Measurements from ENCODE around the gene LPP. TPM values are rescaled to one million over a fixed set of nuclear protein-coding genes. Genes with fewer than 3 reads are reported as not detected.

LPP gene
- total RNA-seq, 2 donors from 2014 or later: 52.7 to 53.4 TPM

DNA sequence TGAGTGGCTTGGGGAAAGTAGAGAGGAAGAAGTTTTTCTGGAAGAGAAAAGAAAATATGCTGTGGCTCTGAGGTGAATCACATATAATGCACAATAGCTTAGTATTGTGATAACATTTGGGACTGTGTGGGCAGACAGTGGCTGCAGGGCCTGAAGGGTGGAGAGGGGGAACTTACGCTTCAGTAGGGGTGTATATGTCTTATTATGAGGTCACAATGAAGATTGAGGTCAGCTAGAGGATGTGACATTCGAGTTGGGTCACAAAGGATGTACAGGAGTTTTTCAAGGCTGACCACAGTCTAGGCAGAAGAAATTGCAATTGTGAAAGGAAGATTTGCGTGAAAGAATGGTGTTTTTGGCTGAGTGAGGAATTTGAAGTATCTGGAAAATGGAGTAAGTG is 414.8 kb downstream of the LPP start:
- ATAC-seq: no peak
- no peak overlapping the region for H3K27ac Mint-ChIP-seq
- H3K36me3 Mint-ChIP-seq: no peaks in the 10 kb centered on the region
- H3K9me3 Mint-ChIP-seq: no peaks in the 10 kb centered on the region
- DNase-seq (ENCODE audit: low spot score in 2 of 2): no peak

DNA sequence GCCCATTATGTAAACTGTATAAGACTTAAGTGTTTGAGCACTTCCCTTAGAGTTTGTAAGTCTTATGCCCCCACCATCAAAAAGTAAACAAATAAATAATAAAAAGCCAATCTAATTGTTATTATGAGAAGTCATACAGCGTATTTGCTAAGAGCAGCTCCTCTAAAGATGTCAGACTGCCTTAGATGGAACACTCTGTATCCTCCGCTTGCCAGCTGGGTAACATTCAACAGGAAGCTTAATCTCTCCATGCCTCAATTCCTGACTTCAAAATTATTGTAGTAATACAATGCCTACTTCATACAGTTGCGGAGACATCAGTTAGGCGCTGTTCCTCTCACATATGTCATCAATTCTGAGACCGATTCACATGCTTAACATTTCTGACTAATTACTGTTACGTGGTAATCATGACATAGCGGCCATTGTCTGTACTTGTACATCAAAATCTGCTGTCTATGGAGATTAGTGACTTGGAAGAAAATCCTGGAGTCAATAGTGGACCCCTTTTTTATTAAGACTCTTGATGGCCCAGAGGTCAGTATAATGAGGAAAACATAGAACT is 417.7 kb downstream of the LPP start:
- peaks cover 0 to 7% of the 10 kb centered on the region in 2 donors for H3K36me3 Mint-ChIP-seq
- H3K9me3 Mint-ChIP-seq: no peaks in the 10 kb centered on the region
- H3K27ac Mint-ChIP-seq: no peak overlapping the region
- ATAC-seq: no peak
- DNase-seq (ENCODE audit: low spot score in 2 of 2): no peak

DNA sequence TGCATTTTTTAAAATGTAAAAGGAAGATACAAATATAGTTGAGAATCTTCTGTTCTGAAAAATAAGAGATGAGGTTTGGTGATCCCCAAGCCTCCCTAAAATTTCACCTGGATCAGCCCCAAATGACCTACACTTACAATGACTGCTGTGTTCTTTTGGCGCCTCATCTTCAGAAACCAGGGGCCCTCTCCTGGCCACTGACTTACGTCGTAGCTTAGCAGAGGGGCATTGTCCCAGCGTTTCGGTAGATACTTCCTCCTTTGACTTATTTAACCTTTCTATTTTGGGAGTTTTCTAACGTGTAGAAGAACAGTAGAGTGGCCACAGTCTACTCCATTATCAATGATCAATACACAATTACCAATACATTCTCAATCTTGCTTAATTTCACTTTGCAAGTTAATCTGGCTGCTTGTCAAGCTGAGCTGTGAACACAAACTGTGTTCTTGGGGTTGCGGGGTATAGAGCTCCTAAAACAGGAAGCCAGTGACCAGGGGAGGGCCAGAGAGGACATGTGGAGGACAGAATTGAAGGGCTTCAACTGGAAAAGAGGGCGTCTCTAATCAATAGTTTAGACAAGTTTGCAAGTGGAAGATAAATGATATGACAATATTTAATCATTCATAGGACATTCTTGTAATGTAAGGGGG is 419.5 kb downstream of the LPP start:
- H3K27ac Mint-ChIP-seq: no peak overlapping the region
- H3K36me3 Mint-ChIP-seq: peaks cover 0 to 7% of the 10 kb centered on the region in 2 donors
- no peak for ATAC-seq
- DNase-seq (ENCODE audit: low spot score in 2 of 2): no peak
- no peaks in the 10 kb centered on the region for H3K9me3 Mint-ChIP-seq

DNA sequence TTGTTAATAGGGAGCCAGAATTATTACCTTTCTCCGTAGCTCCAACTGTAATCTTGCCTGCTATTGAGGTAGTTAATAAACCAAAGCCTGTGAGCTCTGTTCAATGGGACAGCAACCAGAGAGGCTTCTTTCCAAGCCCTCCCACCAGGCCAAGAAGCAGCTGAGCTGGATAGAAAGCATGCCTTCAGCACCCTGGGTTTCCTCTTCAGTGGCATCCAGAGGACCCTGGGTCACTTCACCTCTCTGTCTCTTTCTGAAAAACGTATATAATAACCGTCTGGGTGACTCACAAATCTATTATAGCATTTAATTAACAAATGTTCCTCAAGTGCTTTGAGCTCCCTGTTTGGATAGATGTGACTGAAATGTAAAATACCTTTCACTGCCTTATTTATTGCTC is 420.0 kb downstream of the LPP start:
- DNase-seq (ENCODE audit: low spot score in 2 of 2) (no peak), ATAC-seq (no peak)
- Mint-ChIP-seq H3K27ac (no peak overlapping the region), H3K36me3 (peaks cover 0 to 11% of the 10 kb centered on the region in 2 donors), H3K9me3 (no peaks in the 10 kb centered on the region)

- H3K9me3 Mint-ChIP-seq: no peaks in the 10 kb centered on the region
- H3K27ac Mint-ChIP-seq: no peak overlapping the region
- DNase-seq (ENCODE audit: low spot score in 2 of 2) (no peak), ATAC-seq (no peak)
- peaks cover 0 to 14% of the 10 kb centered on the region in 2 donors for H3K36me3 Mint-ChIP-seq
Measured at GRCh38 chr3:188574885-188575284, 420.9 kb downstream of the LPP start.

- Mint-ChIP-seq H3K36me3 (peaks cover 0 to 14% of the 10 kb centered on the region in 2 donors), H3K27ac (no peak overlapping the region), H3K9me3 (no peaks in the 10 kb centered on the region)
- ATAC-seq (no peak), DNase-seq (ENCODE audit: low spot score in 2 of 2) (no peak)
Measured at GRCh38 chr3:188575501-188575900, 421.5 kb downstream of the LPP start.

DNA sequence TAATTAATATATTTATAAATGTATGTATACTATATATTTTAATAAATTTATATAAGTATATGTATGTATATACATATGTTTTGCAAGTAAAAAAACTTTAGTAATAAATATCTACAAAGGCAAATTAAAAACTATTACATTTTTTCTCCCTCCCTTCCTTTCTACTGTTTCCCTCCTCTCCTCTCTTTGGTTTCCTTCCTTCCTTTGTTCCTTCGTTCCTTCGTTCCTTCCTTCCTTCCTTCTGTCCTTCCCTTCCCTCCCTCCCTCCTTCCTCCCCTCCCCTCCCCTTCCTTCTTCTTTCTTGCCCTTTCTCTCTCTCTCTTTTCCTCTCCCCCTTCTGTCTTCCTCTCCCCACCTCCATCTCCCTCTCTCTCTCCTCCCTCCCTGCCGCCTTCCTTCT is 423.6 kb downstream of the LPP start:
- no peak for DNase-seq (ENCODE audit: low spot score in 2 of 2)
- no peak overlapping the region for H3K27ac Mint-ChIP-seq
- H3K36me3 Mint-ChIP-seq: peaks cover 0 to 14% of the 10 kb centered on the region in 2 donors
- ATAC-seq: no peak
- H3K9me3 Mint-ChIP-seq: no peaks in the 10 kb centered on the region

- ATAC-seq (peak; percentile 59 to 84), DNase-seq (ENCODE audit: low spot score in 2 of 2) (peak in 1 of 2 donors; percentile 6)
- H3K9me3 Mint-ChIP-seq: no peaks in the 10 kb centered on the region
- H3K27ac Mint-ChIP-seq: peak overlapping the region in 1 of 2 donors; percentile 63
- peaks cover 0 to 14% of the 10 kb centered on the region in 2 donors for H3K36me3 Mint-ChIP-seq
Measured at GRCh38 chr3:188578576-188579363, 424.8 kb downstream of the LPP start.

- H3K36me3 Mint-ChIP-seq: peaks cover 0 to 14% of the 10 kb centered on the region in 2 donors
- no peak for ATAC-seq
- H3K27ac Mint-ChIP-seq: peak overlapping the region in 1 of 2 donors; percentile 65
- no peak for DNase-seq (ENCODE audit: low spot score in 2 of 2)
- H3K9me3 Mint-ChIP-seq: no peaks in the 10 kb centered on the region
Measured at GRCh38 chr3:188580223-188580622, 426.3 kb downstream of the LPP start.

DNA sequence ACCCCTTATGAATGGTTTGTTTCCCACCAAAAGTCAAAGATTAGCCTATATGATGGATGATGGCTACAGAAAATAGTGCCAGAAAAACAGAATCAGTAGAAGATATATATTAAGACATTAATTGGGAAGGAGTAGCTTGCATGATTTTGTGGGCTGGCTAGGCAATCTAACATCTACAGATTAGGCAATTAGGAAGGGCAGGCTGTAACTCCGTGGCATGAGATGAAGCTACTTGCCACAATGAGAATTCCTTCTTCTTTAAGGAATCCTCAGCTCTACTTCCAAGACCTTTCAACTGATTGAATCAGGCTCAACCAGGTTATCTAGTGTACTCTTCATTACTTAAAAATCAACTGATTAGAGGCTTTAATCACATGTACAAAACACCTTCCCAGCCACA is 426.7 kb downstream of the LPP start:
- DNase-seq (ENCODE audit: low spot score in 2 of 2) (no peak), ATAC-seq (no peak)
- H3K9me3 Mint-ChIP-seq: no peaks in the 10 kb centered on the region
- peaks cover 0 to 14% of the 10 kb centered on the region in 2 donors for H3K36me3 Mint-ChIP-seq
- H3K27ac Mint-ChIP-seq: no peak overlapping the region

GRCh38 chr3:188581365-188581764 is 427.4 kb downstream of the LPP start:
- Mint-ChIP-seq H3K9me3 (no peaks in the 10 kb centered on the region), H3K27ac (no peak overlapping the region), H3K36me3 (peaks cover 0 to 9% of the 10 kb centered on the region in 2 donors)
- ATAC-seq (no peak), DNase-seq (ENCODE audit: low spot score in 2 of 2) (no peak)

GRCh38 chr3:188581792-188582191 is 427.8 kb downstream of the LPP start:
- Mint-ChIP-seq H3K9me3 (no peaks in the 10 kb centered on the region), H3K27ac (no peak overlapping the region), H3K36me3 (peaks cover 0 to 7% of the 10 kb centered on the region in 2 donors)
- ATAC-seq (no peak), DNase-seq (ENCODE audit: low spot score in 2 of 2) (no peak)

GRCh38 chr3:188583341-188584161 is 429.6 kb downstream of the LPP start:
- Mint-ChIP-seq H3K36me3 (peaks cover 0 to 6% of the 10 kb centered on the region in 2 donors), H3K9me3 (no peaks in the 10 kb centered on the region), H3K27ac (no peak overlapping the region)
- ATAC-seq (peak; percentile 70 to 89), DNase-seq (ENCODE audit: low spot score in 2 of 2) (peak in 1 of 2 donors; percentile 6)

DNA sequence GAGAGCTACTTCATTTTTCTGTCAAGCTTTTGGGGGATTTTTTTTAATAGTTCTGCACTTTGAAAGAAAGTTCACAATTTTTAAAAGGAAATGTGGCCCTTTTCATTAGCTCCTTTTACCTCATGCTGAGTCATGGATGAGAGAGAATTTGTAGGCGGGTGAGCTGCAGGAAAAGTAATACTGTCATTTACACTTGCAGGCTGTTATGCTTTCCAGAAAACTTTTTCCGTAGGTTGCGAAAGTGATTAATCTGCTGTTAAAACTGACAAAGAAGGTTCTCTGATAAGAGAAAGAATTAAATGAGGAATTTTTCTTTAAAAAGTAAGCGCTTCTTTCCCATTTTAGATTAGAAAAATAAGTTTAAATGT is 430.2 kb downstream of the LPP start:
- H3K27ac Mint-ChIP-seq: no peak overlapping the region
- H3K9me3 Mint-ChIP-seq: no peaks in the 10 kb centered on the region
- peak; percentile 64 to 65 for ATAC-seq
- peak in 1 of 2 donors; percentile 8 for DNase-seq (ENCODE audit: low spot score in 2 of 2)
- peaks cover 0 to under 1% of the 10 kb centered on the region in 2 donors for H3K36me3 Mint-ChIP-seq

DNA sequence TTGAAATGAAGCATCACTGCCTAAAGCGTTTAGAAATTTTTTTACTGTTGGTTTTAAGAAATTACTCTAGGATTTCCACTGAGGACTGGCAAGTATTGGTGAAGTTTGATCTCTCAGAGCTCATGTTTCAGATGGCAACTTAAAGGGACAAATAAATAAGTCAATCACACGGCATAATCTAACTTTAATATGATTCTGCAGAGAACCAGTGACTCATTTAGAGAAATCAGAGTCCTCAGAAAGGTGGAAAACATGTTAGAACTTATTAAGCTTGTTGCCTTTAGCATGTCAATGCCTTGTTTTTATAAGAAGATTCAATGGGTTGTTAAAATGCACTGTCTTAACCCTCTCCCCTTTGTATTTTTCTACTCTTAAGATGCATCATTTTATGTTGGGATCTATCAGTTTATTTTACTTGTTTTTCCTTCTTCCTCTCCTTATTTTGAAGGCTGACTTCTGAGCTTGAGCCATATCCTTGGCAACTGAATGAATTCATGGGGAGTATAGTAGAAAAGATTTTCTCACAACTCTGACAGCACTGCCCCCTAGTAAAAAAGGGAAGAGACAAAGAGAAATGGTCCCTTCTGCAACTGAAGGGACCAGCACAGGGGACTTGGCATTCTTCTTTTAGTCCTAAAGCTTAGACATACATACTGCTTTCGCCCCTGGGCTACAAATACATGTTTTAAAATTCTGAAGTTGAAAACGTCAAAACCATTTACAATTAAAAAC is 431.2 kb downstream of the LPP start:
- peak overlapping the region in 1 of 2 donors; percentile 65 for H3K27ac Mint-ChIP-seq
- DNase-seq (ENCODE audit: low spot score in 2 of 2): no peak
- H3K36me3 Mint-ChIP-seq: no peaks in the 10 kb centered on the region
- peak; percentile 8 to 49 for ATAC-seq
- no peaks in the 10 kb centered on the region for H3K9me3 Mint-ChIP-seq

DNA sequence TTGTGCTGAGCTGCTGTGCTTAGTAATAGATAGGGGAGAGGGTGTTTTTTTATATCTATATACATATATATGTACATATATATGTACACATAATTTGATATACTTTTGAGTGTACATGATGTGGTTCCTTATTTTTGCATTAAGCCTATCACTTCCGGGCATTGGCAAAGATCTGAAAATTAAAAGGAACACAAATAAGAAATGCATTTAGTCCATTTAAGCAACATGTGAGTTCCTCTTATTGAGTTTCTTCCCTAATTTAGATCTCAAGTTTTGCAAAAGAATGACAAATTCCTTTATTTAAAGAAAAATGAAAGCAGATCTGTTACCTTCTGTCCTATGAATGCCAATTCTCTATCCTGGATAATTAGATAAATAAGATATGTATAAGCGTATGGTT is 435.1 kb downstream of the LPP start:
- H3K27ac Mint-ChIP-seq: no peak overlapping the region
- no peak for DNase-seq (ENCODE audit: low spot score in 2 of 2)
- no peak for ATAC-seq
- no peaks in the 10 kb centered on the region for H3K9me3 Mint-ChIP-seq
- no peaks in the 10 kb centered on the region for H3K36me3 Mint-ChIP-seq

Data from activated naive CD4-positive, alpha-beta T cell treated with anti-CD3 and anti-CD28 coated beads, Interleukin-2, amount 50 U/mL, for 72 hours (primary cell).